HepG2 (cell line): Measurements from ENCODE around the gene SLC9A8. TPM values are rescaled to one million over a fixed set of nuclear protein-coding genes. Genes with fewer than 3 reads are reported as not detected.

Experiments used
- ASH2L ChIP-seq: fragments of 300-600, 200-600 bp; sonication (generic); IDR thresholded peaks from 2 replicates; pipeline ENCODE4 v1.7.0; 2017; ENCODE audit warnings: low read depth, mild to moderate bottlenecking, moderate library complexity, mixed read lengths, low read length; ENCODE audit not compliant: insufficient read length
- GMEB1 ChIP-seq: sonication (generic); formaldehyde crosslinking; IDR thresholded peaks from 2 replicates; pipeline ENCODE4 v1.5.1; 2020; ENCODE audit warnings: missing genetic modification reagents, mild to moderate bottlenecking, borderline replicate concordance
- RXRA ChIP-seq: sonication (generic); formaldehyde crosslinking; IDR thresholded peaks from 2 replicates; pipeline ENCODE4 v1.5.1; 2020; ENCODE audit warnings: missing genetic modification reagents
- SMARCC2 ChIP-seq: fragments of 450-650 bp; IDR thresholded peaks from 2 replicates; pipeline ENCODE4 v1.6.1; 2017; ENCODE audit warnings: antibody characterized with exemption, mild to moderate bottlenecking
- ZBED4 ChIP-seq: sonication (generic); formaldehyde crosslinking; IDR thresholded peaks from 2 replicates; pipeline ENCODE4 v1.4.0; 2020; ENCODE audit warnings: missing genetic modification reagents, borderline replicate concordance
- ZBTB46 ChIP-seq: sonication (generic); formaldehyde crosslinking; IDR thresholded peaks from 2 replicates; pipeline ENCODE4 v1.4.0; 2020; ENCODE audit warnings: mild to moderate bottlenecking, missing genetic modification reagents, borderline replicate concordance
- ZNF138 ChIP-seq: sonication (generic); formaldehyde crosslinking; IDR thresholded peaks from 2 replicates; pipeline ENCODE4 v1.5.0; 2020; ENCODE audit warnings: mild to moderate bottlenecking, low read depth, missing genetic modification reagents
- ZNF160 ChIP-seq: sonication (generic); formaldehyde crosslinking; IDR thresholded peaks from 2 replicates; pipeline ENCODE4 v1.8.0; 2022; ENCODE audit warnings: mild to moderate bottlenecking, inconsistent platforms, missing genetic modification reagents
- polyA plus RNA-seq, 8 experiments: library from polyadenylated mRNA; depleted of rRNA in 3 of 8; stranded (reverse) in 7 of 8; unstranded in 1 of 8; fragments of >200 nt; fragmentation: Illumina TruSeq in 4 of 8; extraction: Trizol in 4 of 8; gene quantifications; 2 replicates each; pipeline versions ENCODE4 v1.2.1 to v1.2.3, GENCODE V29; 2011 to 2016; ENCODE audit warnings: low read depth in 4 of 8, missing spikeins in 1 of 8, mixed read lengths in 1 of 8; ENCODE audit not compliant: insufficient read depth in 1 of 8
- total RNA-seq, 5 experiments: library from RNA; depleted of rRNA; stranded (reverse); fragments of >200 nt; fragmentation: Illumina TruSeq; extraction: Trizol; gene quantifications; 2 replicates each; pipeline ENCODE4 v1.2.3, GENCODE V29; 2016; ENCODE audit warnings: low read depth in 1 of 5
- TF ChIP-seq, protein P1 (sequence below): sonication (generic); formaldehyde crosslinking; IDR thresholded peaks from 2 replicates; pipeline ENCODE4 v1.4.0; 2020; ENCODE audit warnings: missing genetic modification reagents
- TF ChIP-seq, protein P2 (sequence below): fragments of 450-650 bp; IDR thresholded peaks from 2 replicates; pipeline ENCODE4 v1.6.1; 2017; ENCODE audit warnings: mild to moderate bottlenecking
- TF ChIP-seq, protein P3 (sequence below): sonication (generic); formaldehyde crosslinking; IDR thresholded peaks from 2 replicates; pipeline ENCODE4 v1.4.0; 2020; ENCODE audit warnings: missing genetic modification reagents, borderline replicate concordance

SLC9A8 gene
- total and polyA plus RNA-seq, 2 of the 13 experiments (the other 11 are each of a cell fraction or from before 2014, with no cell fraction given): 4.1 to 7.4 TPM

- TF ChIP-seq, protein P1, sequence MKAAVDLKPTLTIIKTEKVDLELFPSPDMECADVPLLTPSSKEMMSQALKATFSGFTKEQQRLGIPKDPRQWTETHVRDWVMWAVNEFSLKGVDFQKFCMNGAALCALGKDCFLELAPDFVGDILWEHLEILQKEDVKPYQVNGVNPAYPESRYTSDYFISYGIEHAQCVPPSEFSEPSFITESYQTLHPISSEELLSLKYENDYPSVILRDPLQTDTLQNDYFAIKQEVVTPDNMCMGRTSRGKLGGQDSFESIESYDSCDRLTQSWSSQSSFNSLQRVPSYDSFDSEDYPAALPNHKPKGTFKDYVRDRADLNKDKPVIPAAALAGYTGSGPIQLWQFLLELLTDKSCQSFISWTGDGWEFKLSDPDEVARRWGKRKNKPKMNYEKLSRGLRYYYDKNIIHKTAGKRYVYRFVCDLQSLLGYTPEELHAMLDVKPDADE: no peak
- TF ChIP-seq GMEB1 (CRISPR knock-in tag) (no peak), ZNF160 (CRISPR knock-in tag) (no peak), RXRA (CRISPR knock-in tag) (peak; percentile 93), ZBTB46 (CRISPR knock-in tag) (no peak), ZNF138 (CRISPR knock-in tag) (no peak), ASH2L (peak; percentile 60), SMARCC2 (no peak), ZBED4 (CRISPR knock-in tag) (peak; percentile 77; the same call in 1 of the 2 replicates)
- TF ChIP-seq, protein P2, sequence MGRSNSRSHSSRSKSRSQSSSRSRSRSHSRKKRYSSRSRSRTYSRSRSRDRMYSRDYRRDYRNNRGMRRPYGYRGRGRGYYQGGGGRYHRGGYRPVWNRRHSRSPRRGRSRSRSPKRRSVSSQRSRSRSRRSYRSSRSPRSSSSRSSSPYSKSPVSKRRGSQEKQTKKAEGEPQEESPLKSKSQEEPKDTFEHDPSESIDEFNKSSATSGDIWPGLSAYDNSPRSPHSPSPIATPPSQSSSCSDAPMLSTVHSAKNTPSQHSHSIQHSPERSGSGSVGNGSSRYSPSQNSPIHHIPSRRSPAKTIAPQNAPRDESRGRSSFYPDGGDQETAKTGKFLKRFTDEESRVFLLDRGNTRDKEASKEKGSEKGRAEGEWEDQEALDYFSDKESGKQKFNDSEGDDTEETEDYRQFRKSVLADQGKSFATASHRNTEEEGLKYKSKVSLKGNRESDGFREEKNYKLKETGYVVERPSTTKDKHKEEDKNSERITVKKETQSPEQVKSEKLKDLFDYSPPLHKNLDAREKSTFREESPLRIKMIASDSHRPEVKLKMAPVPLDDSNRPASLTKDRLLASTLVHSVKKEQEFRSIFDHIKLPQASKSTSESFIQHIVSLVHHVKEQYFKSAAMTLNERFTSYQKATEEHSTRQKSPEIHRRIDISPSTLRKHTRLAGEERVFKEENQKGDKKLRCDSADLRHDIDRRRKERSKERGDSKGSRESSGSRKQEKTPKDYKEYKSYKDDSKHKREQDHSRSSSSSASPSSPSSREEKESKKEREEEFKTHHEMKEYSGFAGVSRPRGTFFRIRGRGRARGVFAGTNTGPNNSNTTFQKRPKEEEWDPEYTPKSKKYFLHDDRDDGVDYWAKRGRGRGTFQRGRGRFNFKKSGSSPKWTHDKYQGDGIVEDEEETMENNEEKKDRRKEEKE: no peak
- TF ChIP-seq, protein P3, sequence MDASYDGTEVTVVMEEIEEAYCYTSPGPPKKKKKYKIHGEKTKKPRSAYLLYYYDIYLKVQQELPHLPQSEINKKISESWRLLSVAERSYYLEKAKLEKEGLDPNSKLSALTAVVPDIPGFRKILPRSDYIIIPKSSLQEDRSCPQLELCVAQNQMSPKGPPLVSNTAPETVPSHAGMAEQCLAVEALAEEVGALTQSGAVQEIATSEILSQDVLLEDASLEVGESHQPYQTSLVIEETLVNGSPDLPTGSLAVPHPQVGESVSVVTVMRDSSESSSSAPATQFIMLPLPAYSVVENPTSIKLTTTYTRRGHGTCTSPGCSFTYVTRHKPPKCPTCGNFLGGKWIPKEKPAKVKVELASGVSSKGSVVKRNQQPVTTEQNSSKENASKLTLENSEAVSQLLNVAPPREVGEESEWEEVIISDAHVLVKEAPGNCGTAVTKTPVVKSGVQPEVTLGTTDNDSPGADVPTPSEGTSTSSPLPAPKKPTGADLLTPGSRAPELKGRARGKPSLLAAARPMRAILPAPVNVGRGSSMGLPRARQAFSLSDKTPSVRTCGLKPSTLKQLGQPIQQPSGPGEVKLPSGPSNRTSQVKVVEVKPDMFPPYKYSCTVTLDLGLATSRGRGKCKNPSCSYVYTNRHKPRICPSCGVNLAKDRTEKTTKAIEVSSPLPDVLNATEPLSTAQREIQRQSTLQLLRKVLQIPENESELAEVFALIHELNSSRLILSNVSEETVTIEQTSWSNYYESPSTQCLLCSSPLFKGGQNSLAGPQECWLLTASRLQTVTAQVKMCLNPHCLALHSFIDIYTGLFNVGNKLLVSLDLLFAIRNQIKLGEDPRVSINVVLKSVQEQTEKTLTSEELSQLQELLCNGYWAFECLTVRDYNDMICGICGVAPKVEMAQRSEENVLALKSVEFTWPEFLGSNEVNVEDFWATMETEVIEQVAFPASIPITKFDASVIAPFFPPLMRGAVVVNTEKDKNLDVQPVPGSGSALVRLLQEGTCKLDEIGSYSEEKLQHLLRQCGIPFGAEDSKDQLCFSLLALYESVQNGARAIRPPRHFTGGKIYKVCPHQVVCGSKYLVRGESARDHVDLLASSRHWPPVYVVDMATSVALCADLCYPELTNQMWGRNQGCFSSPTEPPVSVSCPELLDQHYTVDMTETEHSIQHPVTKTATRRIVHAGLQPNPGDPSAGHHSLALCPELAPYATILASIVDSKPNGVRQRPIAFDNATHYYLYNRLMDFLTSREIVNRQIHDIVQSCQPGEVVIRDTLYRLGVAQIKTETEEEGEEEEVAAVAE: no peak
Measured at GRCh38 chr20:49775229-49775693, 37.4 kb upstream of the SLC9A8 start (continued).
